A549 (cell line): Measurements from ENCODE around the gene ATP6V1B1.

ENCODE experiments used
- CBX2 ChIP-seq: fragments of 200-600 bp; sonication (generic); IDR thresholded peaks from 2 replicates; pipeline ENCODE4 v1.6.1; 2016; ENCODE audit warnings: low read depth, mild to moderate bottlenecking, borderline replicate concordance
- EP300 ChIP-seq, 2 experiments: fragments of >200 bp; sonication (Bioruptor Twin); formaldehyde crosslinking; IDR thresholded peaks; 2 replicates in 1 of 2; 3 replicates in 1 of 2; pipeline ENCODE4 v1.6.1; 2016 to 2017
- MAFK ChIP-seq: fragments of 450-650 bp; IDR thresholded peaks from 2 replicates; pipeline ENCODE4 v1.6.1; 2014; ENCODE audit not compliant: partially characterized antibody
- MYC ChIP-seq: IDR thresholded peaks from 2 replicates; pipeline ENCODE4 v1.6.1; 2012; ENCODE audit warnings: mild to moderate bottlenecking, inconsistent platforms, low read length, improper control_type of control experiment, borderline replicate concordance
- POLR2A ChIP-seq: IDR thresholded peaks from 2 replicates; pipeline ENCODE4 v1.6.1; 2012; ENCODE audit warnings: mild to moderate bottlenecking, low read length
- RAD21 ChIP-seq, 2 experiments: fragments of >200 bp in 1 of 2; sonication (Bioruptor Twin) in 1 of 2; formaldehyde crosslinking in 1 of 2; IDR thresholded peaks in 1 of 2; conservative IDR thresholded peaks in 1 of 2; 2 replicates in 1 of 2; 3 replicates in 1 of 2; pipeline ENCODE4 v1.6.1; 2012 to 2018; ENCODE audit warnings: inconsistent platforms in 1 of 2
- RCOR1 ChIP-seq: fragments of 150-350 bp; IDR thresholded peaks from 2 replicates; pipeline ENCODE4 v1.6.1; 2014; ENCODE audit warnings: antibody characterized with exemption, low read length, low read depth
- SMC3 ChIP-seq: fragments of >200 bp; sonication (Bioruptor Twin); formaldehyde crosslinking; IDR thresholded peaks from 3 replicates; pipeline ENCODE4 v1.6.1; 2018; ENCODE audit warnings: inconsistent platforms
- ZFP36 ChIP-seq: fragments of 450-650 bp; IDR thresholded peaks from 2 replicates; pipeline ENCODE4 v1.6.1; 2014; ENCODE audit warnings: borderline replicate concordance; ENCODE audit not compliant: partially characterized antibody
- TF ChIP-seq, protein P1 (sequence below): fragments of >200 bp; sonication (Bioruptor Twin); formaldehyde crosslinking; IDR thresholded peaks from 3 replicates; pipeline ENCODE4 v1.5.1; 2016
- TF ChIP-seq, protein P2 (sequence below): fragments of 250-450 bp; sonication (Bioruptor Pico); IDR thresholded peaks from 2 replicates; pipeline ENCODE4 v1.5.0; 2021; ENCODE audit warnings: mild to moderate bottlenecking, moderate library complexity, borderline replicate concordance
- TF ChIP-seq, protein P3 (sequence below): fragments of 450-650 bp; IDR thresholded peaks from 2 replicates; pipeline ENCODE4 v1.6.1; 2014; ENCODE audit warnings: antibody characterized with exemption
- TF ChIP-seq, protein P4 (sequence below): fragments of 200-600 bp; sonication (generic); IDR thresholded peaks from 2 replicates; pipeline ENCODE4 v1.6.1; 2016; ENCODE audit warnings: antibody characterized with exemption, mild to moderate bottlenecking, moderate library complexity

DNA sequence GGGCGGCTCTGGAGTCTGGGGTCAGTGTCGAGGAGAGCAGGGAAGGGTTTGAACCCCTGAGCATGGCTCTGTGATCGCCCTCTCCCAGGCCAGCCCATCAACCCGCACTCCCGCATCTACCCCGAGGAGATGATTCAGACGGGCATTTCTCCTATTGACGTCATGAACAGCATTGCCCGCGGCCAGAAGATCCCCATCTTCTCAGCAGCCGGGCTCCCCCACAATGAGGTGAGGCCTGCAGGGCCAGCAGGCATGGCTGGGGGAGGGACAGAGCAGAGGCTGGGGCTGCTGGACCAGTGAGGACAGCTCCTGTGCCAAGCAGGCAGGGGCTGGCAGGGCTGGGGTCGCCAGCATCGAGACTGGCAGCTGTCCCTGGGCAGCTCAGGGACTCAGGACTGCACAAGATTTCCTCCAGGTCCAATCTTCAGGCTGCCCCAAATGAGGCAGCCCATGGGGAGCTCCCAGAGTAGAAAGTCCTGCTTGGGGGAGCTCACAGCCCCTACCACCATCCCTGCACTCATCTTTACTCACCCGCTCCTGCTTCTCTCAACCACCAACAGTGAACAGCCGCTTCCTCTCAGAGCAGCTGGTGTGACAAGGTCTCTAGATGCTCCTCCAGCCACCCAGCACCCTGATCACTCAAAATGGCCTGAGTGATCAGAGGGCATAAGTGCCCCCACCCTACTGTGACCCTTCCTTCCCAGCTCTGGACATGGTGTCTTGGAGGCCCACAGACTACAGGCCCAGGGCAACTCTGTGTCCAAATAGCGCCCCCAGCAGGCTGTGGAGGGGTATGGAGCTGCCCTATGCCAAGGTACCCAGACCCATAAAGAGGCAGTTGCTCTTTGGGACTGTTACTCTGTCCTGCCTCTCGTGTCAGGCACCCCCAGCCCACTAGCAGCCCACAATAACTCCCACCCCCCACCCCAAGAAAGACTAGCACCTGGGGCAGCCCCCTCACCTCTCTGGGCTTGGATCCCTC, 24.4 kb downstream of the ATP6V1B1 start:
- TF ChIP-seq RAD21 (conservative IDR thresholded peaks at IDR 0.05 in 1 of 2, IDR thresholded peaks at IDR 0.05 in 1 of 2) = no peak
- TF ChIP-seq SMC3 = no peak
- TF ChIP-seq, protein P1, sequence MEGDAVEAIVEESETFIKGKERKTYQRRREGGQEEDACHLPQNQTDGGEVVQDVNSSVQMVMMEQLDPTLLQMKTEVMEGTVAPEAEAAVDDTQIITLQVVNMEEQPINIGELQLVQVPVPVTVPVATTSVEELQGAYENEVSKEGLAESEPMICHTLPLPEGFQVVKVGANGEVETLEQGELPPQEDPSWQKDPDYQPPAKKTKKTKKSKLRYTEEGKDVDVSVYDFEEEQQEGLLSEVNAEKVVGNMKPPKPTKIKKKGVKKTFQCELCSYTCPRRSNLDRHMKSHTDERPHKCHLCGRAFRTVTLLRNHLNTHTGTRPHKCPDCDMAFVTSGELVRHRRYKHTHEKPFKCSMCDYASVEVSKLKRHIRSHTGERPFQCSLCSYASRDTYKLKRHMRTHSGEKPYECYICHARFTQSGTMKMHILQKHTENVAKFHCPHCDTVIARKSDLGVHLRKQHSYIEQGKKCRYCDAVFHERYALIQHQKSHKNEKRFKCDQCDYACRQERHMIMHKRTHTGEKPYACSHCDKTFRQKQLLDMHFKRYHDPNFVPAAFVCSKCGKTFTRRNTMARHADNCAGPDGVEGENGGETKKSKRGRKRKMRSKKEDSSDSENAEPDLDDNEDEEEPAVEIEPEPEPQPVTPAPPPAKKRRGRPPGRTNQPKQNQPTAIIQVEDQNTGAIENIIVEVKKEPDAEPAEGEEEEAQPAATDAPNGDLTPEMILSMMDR = no peak
- no peak for TF ChIP-seq MYC
- TF ChIP-seq CBX2 = no peak
- TF ChIP-seq RCOR1 = no peak
- no peak for TF ChIP-seq POLR2A
- TF ChIP-seq, protein P2, sequence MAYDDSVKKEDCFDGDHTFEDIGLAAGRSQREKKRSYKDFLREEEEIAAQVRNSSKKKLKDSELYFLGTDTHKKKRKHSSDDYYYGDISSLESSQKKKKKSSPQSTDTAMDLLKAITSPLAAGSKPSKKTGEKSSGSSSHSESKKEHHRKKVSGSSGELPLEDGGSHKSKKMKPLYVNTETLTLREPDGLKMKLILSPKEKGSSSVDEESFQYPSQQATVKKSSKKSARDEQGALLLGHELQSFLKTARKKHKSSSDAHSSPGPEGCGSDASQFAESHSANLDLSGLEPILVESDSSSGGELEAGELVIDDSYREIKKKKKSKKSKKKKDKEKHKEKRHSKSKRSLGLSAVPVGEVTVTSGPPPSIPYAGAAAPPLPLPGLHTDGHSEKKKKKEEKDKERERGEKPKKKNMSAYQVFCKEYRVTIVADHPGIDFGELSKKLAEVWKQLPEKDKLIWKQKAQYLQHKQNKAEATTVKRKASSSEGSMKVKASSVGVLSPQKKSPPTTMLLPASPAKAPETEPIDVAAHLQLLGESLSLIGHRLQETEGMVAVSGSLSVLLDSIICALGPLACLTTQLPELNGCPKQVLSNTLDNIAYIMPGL = no peak
- TF ChIP-seq, protein P3, sequence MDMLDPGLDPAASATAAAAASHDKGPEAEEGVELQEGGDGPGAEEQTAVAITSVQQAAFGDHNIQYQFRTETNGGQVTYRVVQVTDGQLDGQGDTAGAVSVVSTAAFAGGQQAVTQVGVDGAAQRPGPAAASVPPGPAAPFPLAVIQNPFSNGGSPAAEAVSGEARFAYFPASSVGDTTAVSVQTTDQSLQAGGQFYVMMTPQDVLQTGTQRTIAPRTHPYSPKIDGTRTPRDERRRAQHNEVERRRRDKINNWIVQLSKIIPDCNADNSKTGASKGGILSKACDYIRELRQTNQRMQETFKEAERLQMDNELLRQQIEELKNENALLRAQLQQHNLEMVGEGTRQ = no peak
- TF ChIP-seq, protein P4, sequence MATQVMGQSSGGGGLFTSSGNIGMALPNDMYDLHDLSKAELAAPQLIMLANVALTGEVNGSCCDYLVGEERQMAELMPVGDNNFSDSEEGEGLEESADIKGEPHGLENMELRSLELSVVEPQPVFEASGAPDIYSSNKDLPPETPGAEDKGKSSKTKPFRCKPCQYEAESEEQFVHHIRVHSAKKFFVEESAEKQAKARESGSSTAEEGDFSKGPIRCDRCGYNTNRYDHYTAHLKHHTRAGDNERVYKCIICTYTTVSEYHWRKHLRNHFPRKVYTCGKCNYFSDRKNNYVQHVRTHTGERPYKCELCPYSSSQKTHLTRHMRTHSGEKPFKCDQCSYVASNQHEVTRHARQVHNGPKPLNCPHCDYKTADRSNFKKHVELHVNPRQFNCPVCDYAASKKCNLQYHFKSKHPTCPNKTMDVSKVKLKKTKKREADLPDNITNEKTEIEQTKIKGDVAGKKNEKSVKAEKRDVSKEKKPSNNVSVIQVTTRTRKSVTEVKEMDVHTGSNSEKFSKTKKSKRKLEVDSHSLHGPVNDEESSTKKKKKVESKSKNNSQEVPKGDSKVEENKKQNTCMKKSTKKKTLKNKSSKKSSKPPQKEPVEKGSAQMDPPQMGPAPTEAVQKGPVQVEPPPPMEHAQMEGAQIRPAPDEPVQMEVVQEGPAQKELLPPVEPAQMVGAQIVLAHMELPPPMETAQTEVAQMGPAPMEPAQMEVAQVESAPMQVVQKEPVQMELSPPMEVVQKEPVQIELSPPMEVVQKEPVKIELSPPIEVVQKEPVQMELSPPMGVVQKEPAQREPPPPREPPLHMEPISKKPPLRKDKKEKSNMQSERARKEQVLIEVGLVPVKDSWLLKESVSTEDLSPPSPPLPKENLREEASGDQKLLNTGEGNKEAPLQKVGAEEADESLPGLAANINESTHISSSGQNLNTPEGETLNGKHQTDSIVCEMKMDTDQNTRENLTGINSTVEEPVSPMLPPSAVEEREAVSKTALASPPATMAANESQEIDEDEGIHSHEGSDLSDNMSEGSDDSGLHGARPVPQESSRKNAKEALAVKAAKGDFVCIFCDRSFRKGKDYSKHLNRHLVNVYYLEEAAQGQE = no peak
- no peak for TF ChIP-seq ZFP36
- no peak for TF ChIP-seq MAFK
- TF ChIP-seq EP300 (IDR thresholded peaks at IDR 0.05) = no peak
